H9 (cell line): Measurements from ENCODE around the gene MAPK7. TPM values are rescaled to one million over a fixed set of nuclear protein-coding genes. Genes with fewer than 3 reads are reported as not detected.

Experiments
- DNase-seq: peaks from one replicate; pipeline ENCODE4 v3.0.0-alpha.2; 2017
- H2AFZ ChIP-seq: one replicate; pipeline ENCODE4 v1.6.1; 2013; ENCODE audit warnings: mild to moderate bottlenecking, low read length, control low read depth, moderate library complexity
- H2AK5ac ChIP-seq: 2 replicates; pipeline ENCODE4 v1.6.1; 2013; ENCODE audit warnings: low read length, control low read depth, mixed read lengths; ENCODE audit not compliant: insufficient read length
- H2BK120ac ChIP-seq: one replicate; pipeline ENCODE4 v1.6.1; 2013; ENCODE audit warnings: low read depth, mild to moderate bottlenecking, low read length, control low read depth, inconsistent platforms; ENCODE audit not compliant: poor library complexity, severe bottlenecking
- H2BK12ac ChIP-seq: 2 replicates; pipeline ENCODE4 v1.6.1; 2013; ENCODE audit warnings: low read length, control low read depth, mixed read lengths, low read depth; ENCODE audit not compliant: insufficient read length
- H2BK15ac ChIP-seq: 2 replicates; pipeline ENCODE4 v1.6.1; 2013; ENCODE audit warnings: low read depth, low read length, control low read depth
- H2BK20ac ChIP-seq: one replicate; pipeline ENCODE4 v1.6.1; 2013; ENCODE audit warnings: low read depth, mild to moderate bottlenecking, low read length, control low read depth, inconsistent platforms; ENCODE audit not compliant: poor library complexity, severe bottlenecking
- H2BK5ac ChIP-seq: 2 replicates; pipeline ENCODE4 v1.6.1; 2013; ENCODE audit warnings: low read length, control low read depth, mixed read lengths; ENCODE audit not compliant: insufficient read length
- H3K14ac ChIP-seq: 2 replicates; pipeline ENCODE4 v1.6.1; 2013; ENCODE audit warnings: low read length, control low read depth; ENCODE audit not compliant: insufficient read depth
- H3K18ac ChIP-seq: 2 replicates; pipeline ENCODE4 v1.6.1; 2013; ENCODE audit warnings: low read depth, mild to moderate bottlenecking, mixed read lengths, low read length, control low read depth; ENCODE audit not compliant: insufficient read length
- H3K23ac ChIP-seq: 2 replicates; pipeline ENCODE4 v1.6.1; 2013; ENCODE audit warnings: low read length, control low read depth, mixed read lengths, low read depth; ENCODE audit not compliant: insufficient read length
- H3K23me2 ChIP-seq: 2 replicates; pipeline ENCODE4 v1.6.1; 2013; ENCODE audit warnings: low read depth, mild to moderate bottlenecking, mixed read lengths, low read length, control low read depth; ENCODE audit not compliant: insufficient read length, poor library complexity, severe bottlenecking
- H3K27ac ChIP-seq: 2 replicates; pipeline ENCODE4 v1.5.1; 2013; ENCODE audit warnings: low read length, control low read depth, mixed read lengths, low read depth; ENCODE audit not compliant: insufficient read length
- H3K27me3 ChIP-seq: 2 replicates; pipeline ENCODE4 v1.6.1; 2013; ENCODE audit warnings: low read length, control low read depth, inconsistent platforms; ENCODE audit not compliant: insufficient read depth
- H3K4ac ChIP-seq: 2 replicates; pipeline ENCODE4 v1.6.1; 2013; ENCODE audit warnings: low read depth, mild to moderate bottlenecking, control low read depth, inconsistent platforms, low read length, moderate library complexity
- H3K4me1 ChIP-seq: 2 replicates; pipeline ENCODE4 v1.6.1; 2013; ENCODE audit warnings: low read length, control low read depth, inconsistent platforms; ENCODE audit not compliant: insufficient read depth
- H3K4me2 ChIP-seq: 2 replicates; pipeline ENCODE4 v1.6.1; 2013; ENCODE audit warnings: low read length, control low read depth, mixed read lengths; ENCODE audit not compliant: insufficient read length, insufficient read depth
- H3K56ac ChIP-seq: 2 replicates; pipeline ENCODE4 v1.6.1; 2013; ENCODE audit warnings: low read depth, mild to moderate bottlenecking, mixed read lengths, low read length, control low read depth; ENCODE audit not compliant: insufficient read length
- H3K79me1 ChIP-seq: 2 replicates; pipeline ENCODE4 v1.6.1; 2013; ENCODE audit warnings: low read depth, mild to moderate bottlenecking, moderate library complexity, low read length, control low read depth, inconsistent platforms; ENCODE audit not compliant: insufficient read depth, poor library complexity, severe bottlenecking
- H3K79me2 ChIP-seq: 2 replicates; pipeline ENCODE4 v1.6.1; 2013; ENCODE audit warnings: low read length, control low read depth, inconsistent platforms; ENCODE audit not compliant: insufficient read depth
- H3K9ac ChIP-seq: 2 replicates; pipeline ENCODE4 v1.6.1; 2013; ENCODE audit warnings: low read length, control low read depth, mixed read lengths; ENCODE audit not compliant: insufficient read length; ENCODE audit errors: extremely low read depth
- H3K9me3 ChIP-seq: one replicate; pipeline ENCODE4 v1.6.1; 2013; ENCODE audit warnings: low read depth, low read length, inconsistent platforms; ENCODE audit not compliant: control insufficient read depth
- H3T11ph ChIP-seq: one replicate; pipeline ENCODE4 v1.6.1; 2013; ENCODE audit warnings: mild to moderate bottlenecking, low read length, control low read depth, inconsistent platforms
- H4K20me1 ChIP-seq: one replicate; pipeline ENCODE4 v1.6.1; 2013; ENCODE audit not compliant: control insufficient read depth, insufficient read length, insufficient read depth
- H4K5ac ChIP-seq: 2 replicates; pipeline ENCODE4 v1.6.1; 2013; ENCODE audit warnings: low read depth, mild to moderate bottlenecking, mixed read lengths, low read length, control low read depth; ENCODE audit not compliant: insufficient read length
- H4K8ac ChIP-seq: replicated peaks from 2 replicates; pipeline ENCODE4 v1.6.1; 2013; ENCODE audit warnings: low read length, control low read depth, mixed read lengths, low read depth; ENCODE audit not compliant: insufficient read length
- H4K91ac ChIP-seq: 2 replicates; pipeline ENCODE4 v1.6.1; 2013; ENCODE audit warnings: low read depth, mild to moderate bottlenecking, moderate library complexity, mixed read lengths, low read length, control low read depth; ENCODE audit not compliant: insufficient read length
- H3K27ac Mint-ChIP-seq, 3 experiments: 2 replicates in 2 of 3; 3 replicates in 1 of 3; pipeline ENCODE4 v1.8.0; 2020 to 2021; ENCODE audit warnings: mixed read lengths in 3 of 3, mild to moderate bottlenecking in 1 of 3, moderate library complexity in 1 of 3
- H3K27me3 Mint-ChIP-seq: 2 replicates; pipeline ENCODE4 v1.8.0; 2021; ENCODE audit warnings: low read depth, mild to moderate bottlenecking, moderate library complexity, mixed read lengths
- H3K36me3 Mint-ChIP-seq, 3 experiments: 2 replicates in 2 of 3; 3 replicates in 1 of 3; pipeline ENCODE4 v1.8.0; 2020 to 2021; ENCODE audit warnings: low read depth in 3 of 3, mixed read lengths in 3 of 3; ENCODE audit not compliant: insufficient read depth in 1 of 3
- H3K4me1 Mint-ChIP-seq, 2 experiments: 2 replicates each; pipeline ENCODE4 v1.8.0; 2020; ENCODE audit warnings: mixed read lengths in 2 of 2
- H3K4me3 Mint-ChIP-seq, 2 experiments: 2 replicates in 1 of 2; 3 replicates in 1 of 2; pipeline ENCODE4 v1.8.0; 2020 to 2021; ENCODE audit warnings: mild to moderate bottlenecking in 2 of 2, mixed read lengths in 2 of 2, moderate library complexity in 1 of 2
- H3K9me3 Mint-ChIP-seq, 2 experiments: 2 replicates in 1 of 2; 3 replicates in 1 of 2; pipeline ENCODE4 v1.8.0; 2020; ENCODE audit warnings: mild to moderate bottlenecking in 2 of 2, mixed read lengths in 2 of 2, moderate library complexity in 1 of 2
- CTCF ChIP-seq: fragments of 200-600 bp; sonication (generic); conservative IDR thresholded peaks from 3 replicates; pipeline ENCODE4 v1.8.0; 2021; ENCODE audit warnings: antibody characterized with exemption, mild to moderate bottlenecking
- WGBS: extraction: QIAGEN DNeasy Blood & Tissue Kit; methylation state at CpG from one replicate; pipeline ENCODE4 v1.1.7; 2013; ENCODE audit warnings: missing lambda C conversion rate, low lambda C conversion rate, mixed read lengths; ENCODE audit not compliant: insufficient read length; ENCODE audit errors: extremely low coverage; 5-methylcytosine and 5-hydroxymethylcytosine counted together
- total RNA-seq: library from RNA; stranded (reverse); gene quantifications from 2 replicates; pipeline ENCODE4 v1.2.1, GENCODE V29; 2021

MAPK7 gene
- total RNA-seq, 1 experiment from 2014 or later = 43.8 TPM

GRCh38 chr17:19392303-19392702, 14.0 kb downstream of the MAPK7 start:
- H4K20me1 ChIP-seq = no peaks in the 10 kb centered on the region
- no peak overlapping the region for H3K27ac ChIP-seq
- peaks cover 0 to 2% of the 10 kb centered on the region in 2 experiments; a peak in 1 of 5 replicates for H3K9me3 Mint-ChIP-seq
- no peak overlapping the region for H3K9ac ChIP-seq
- no peak overlapping the region for H4K8ac ChIP-seq
- H3K9me3 ChIP-seq = no peaks in the 10 kb centered on the region
- peaks cover 0 to 5% (median 0%) of the 10 kb centered on the region in 3 experiments; a peak in 2 of 7 replicates for H3K36me3 Mint-ChIP-seq
- H2AFZ ChIP-seq = no peak overlapping the region
- H3K27me3 ChIP-seq = no peaks in the 10 kb centered on the region
- H3K27me3 Mint-ChIP-seq = no peaks in the 10 kb centered on the region
- TF ChIP-seq CTCF = no peak
- no CpG with 5 or more reads among the region's 7 CpGs for WGBS
- H3K56ac ChIP-seq = no peak overlapping the region
- H4K91ac ChIP-seq = no peak overlapping the region
- H2BK120ac ChIP-seq = no peak overlapping the region
- H2BK5ac ChIP-seq = no peak overlapping the region
- H4K5ac ChIP-seq = no peak overlapping the region
- H3K79me1 ChIP-seq = no peaks in the 10 kb centered on the region
- no peak overlapping the region for H2AK5ac ChIP-seq
- H3K4me1 ChIP-seq = peaks cover 7% of the 10 kb centered on the region; the same call in 1 of the 2 replicates
- H3K4ac ChIP-seq = no peak overlapping the region
- no peak overlapping the region for H2BK12ac ChIP-seq
- H3K23ac ChIP-seq = no peak overlapping the region
- H3K18ac ChIP-seq = no peak overlapping the region
- no peak overlapping the region for H3T11ph ChIP-seq
- no peak overlapping the region for H3K14ac ChIP-seq
- no peaks in the 10 kb centered on the region for H3K79me2 ChIP-seq
- H3K23me2 ChIP-seq = no peaks in the 10 kb centered on the region
- no peak overlapping the region for H3K4me3 Mint-ChIP-seq
- peak overlapping the region in 2 of 3 experiments; percentile 41 to 60; a peak in 2 of 7 replicates for H3K27ac Mint-ChIP-seq
- H3K4me2 ChIP-seq = no peak overlapping the region
- no peak overlapping the region for H2BK20ac ChIP-seq
- H3K4me1 Mint-ChIP-seq = peaks cover 39 to 45% of the 10 kb centered on the region in 2 experiments
- no peak for DNase-seq
- H2BK15ac ChIP-seq = no peak overlapping the region
